Neural crest cell (in vitro differentiated cells): Measurements from ENCODE around the gene RPGRIP1L. TPM values are rescaled to one million over a fixed set of nuclear protein-coding genes. Genes with fewer than 3 reads are reported as not detected.

Experiments
- DNase-seq: peaks from one replicate; pipeline ENCODE4 v3.0.0; 2021; ENCODE audit warnings: low read depth, mixed read lengths, low spot score
- H3K27ac Mint-ChIP-seq: one replicate; pipeline ENCODE4 v1.8.0; 2021; ENCODE audit warnings: mild to moderate bottlenecking, mixed read lengths; ENCODE audit not compliant: unreplicated experiment
- H3K27me3 Mint-ChIP-seq: 2 replicates; pipeline ENCODE4 v1.8.0; 2021; ENCODE audit warnings: low read depth, mild to moderate bottlenecking, mixed read lengths
- H3K36me3 Mint-ChIP-seq: 2 replicates; pipeline ENCODE4 v1.8.0; 2021; ENCODE audit warnings: low read depth, mild to moderate bottlenecking, mixed read lengths
- H3K4me1 Mint-ChIP-seq: 2 replicates; pipeline ENCODE4 v1.8.0; 2021; ENCODE audit warnings: mixed read lengths
- H3K4me3 Mint-ChIP-seq: one replicate; pipeline ENCODE4 v1.8.0; 2021; ENCODE audit warnings: mild to moderate bottlenecking, mixed read lengths
- H3K9me3 Mint-ChIP-seq: 2 replicates; pipeline ENCODE4 v1.8.0; 2021; ENCODE audit warnings: mixed read lengths
- CTCF ChIP-seq: fragments of 200-600 bp; sonication (generic); conservative IDR thresholded peaks from 2 replicates; pipeline ENCODE4 v1.5.0; 2021; ENCODE audit warnings: antibody characterized with exemption, mild to moderate bottlenecking
- total RNA-seq: library from RNA; stranded (reverse); gene quantifications from 2 replicates; pipeline ENCODE4 v1.2.1, GENCODE V29; 2021

The RPGRIP1L gene
- total RNA-seq, 1 donor from 2014 or later, result 24.0 TPM

GRCh38 chr16:53678155-53678554 is 25.5 kb downstream of the RPGRIP1L start:
- no peak for DNase-seq
- Mint-ChIP-seq H3K9me3 (no peaks in the 10 kb centered on the region), H3K27me3 (no peaks in the 10 kb centered on the region), H3K27ac (no peak overlapping the region), H3K36me3 (peaks cover 5% of the 10 kb centered on the region), H3K4me3 (no peak overlapping the region), H3K4me1 (no peaks in the 10 kb centered on the region)
- TF ChIP-seq CTCF, result no peak

GRCh38 chr16:53673189-53673588 is 30.5 kb downstream of the RPGRIP1L start:
- Mint-ChIP-seq H3K27ac (no peak overlapping the region), H3K27me3 (no peaks in the 10 kb centered on the region), H3K9me3 (no peaks in the 10 kb centered on the region), H3K4me1 (no peaks in the 10 kb centered on the region), H3K36me3 (no peaks in the 10 kb centered on the region), H3K4me3 (no peak overlapping the region)
- no peak for DNase-seq
- no peak for TF ChIP-seq CTCF

GRCh38 chr16:53672461-53672860 is 31.2 kb downstream of the RPGRIP1L start:
- no peak for DNase-seq
- H3K27me3 Mint-ChIP-seq, result no peaks in the 10 kb centered on the region
- no peak for TF ChIP-seq CTCF
- no peaks in the 10 kb centered on the region for H3K36me3 Mint-ChIP-seq
- H3K27ac Mint-ChIP-seq, result no peak overlapping the region
- H3K4me1 Mint-ChIP-seq, result no peaks in the 10 kb centered on the region
- no peak overlapping the region for H3K4me3 Mint-ChIP-seq
- H3K9me3 Mint-ChIP-seq, result no peaks in the 10 kb centered on the region

DNA sequence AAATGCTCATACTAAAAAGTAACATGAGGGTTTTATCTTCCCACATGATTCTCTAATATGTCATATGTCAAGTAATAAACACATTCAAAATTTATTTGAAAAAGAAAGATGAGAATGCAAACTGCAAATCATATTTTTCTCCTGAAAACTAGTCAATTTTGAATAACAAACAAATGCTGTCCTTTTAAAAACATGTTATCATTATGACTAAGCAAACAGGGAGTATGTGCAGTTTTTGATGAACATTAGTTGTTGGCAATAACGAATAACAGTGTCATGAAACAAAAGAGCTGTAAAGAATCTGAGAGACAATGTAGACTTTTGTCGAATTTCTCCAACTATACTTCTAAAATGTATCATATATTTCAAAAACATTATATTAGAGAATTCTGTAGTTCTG is 34.8 kb downstream of the RPGRIP1L start:
- Mint-ChIP-seq H3K4me3 (no peak overlapping the region), H3K36me3 (no peaks in the 10 kb centered on the region), H3K27ac (no peak overlapping the region), H3K4me1 (no peaks in the 10 kb centered on the region), H3K9me3 (no peaks in the 10 kb centered on the region), H3K27me3 (no peaks in the 10 kb centered on the region)
- TF ChIP-seq CTCF, result no peak
- no peak for DNase-seq

- DNase-seq, result no peak
- H3K4me1 Mint-ChIP-seq, result no peaks in the 10 kb centered on the region
- no peaks in the 10 kb centered on the region for H3K36me3 Mint-ChIP-seq
- H3K9me3 Mint-ChIP-seq, result no peaks in the 10 kb centered on the region
- H3K4me3 Mint-ChIP-seq, result no peak overlapping the region
- TF ChIP-seq CTCF, result no peak
- no peaks in the 10 kb centered on the region for H3K27me3 Mint-ChIP-seq
- H3K27ac Mint-ChIP-seq, result no peak overlapping the region
Measured at GRCh38 chr16:53666786-53667415, 36.8 kb downstream of the RPGRIP1L start.
